GM19372 (cell line): Measurements from ENCODE around the gene TPRG1.

Experiments
- ATAC-seq: cut with Tn5 transposase; IDR thresholded peaks from one replicate; pipeline ENCODE4 v1.9.1; 2021; ENCODE audit warnings: mild to moderate bottlenecking, low read depth, moderate library complexity; ENCODE audit not compliant: unreplicated experiment

Gene TPRG1

DNA sequence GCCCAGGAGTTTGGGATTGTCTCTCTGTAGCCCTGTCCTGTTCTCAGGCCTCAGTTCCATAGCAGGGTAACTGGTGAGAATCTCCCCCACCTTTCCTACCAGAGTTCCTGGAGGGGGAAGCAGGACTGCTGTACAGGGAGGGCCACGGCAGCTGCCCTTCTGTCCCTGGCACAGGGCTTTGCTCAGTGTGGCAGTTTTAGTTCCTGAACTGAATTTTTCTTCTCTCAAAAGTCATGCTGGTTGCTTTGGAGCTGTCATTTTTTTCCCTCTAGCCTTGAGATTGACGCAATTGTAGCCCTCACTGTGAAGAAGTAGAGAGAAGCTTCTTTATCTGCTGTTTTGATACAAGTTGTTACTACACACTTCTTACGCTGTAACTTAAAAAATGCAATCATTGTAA, 55.5 kb downstream of the TPRG1 start:
- no peak for ATAC-seq

DNA sequence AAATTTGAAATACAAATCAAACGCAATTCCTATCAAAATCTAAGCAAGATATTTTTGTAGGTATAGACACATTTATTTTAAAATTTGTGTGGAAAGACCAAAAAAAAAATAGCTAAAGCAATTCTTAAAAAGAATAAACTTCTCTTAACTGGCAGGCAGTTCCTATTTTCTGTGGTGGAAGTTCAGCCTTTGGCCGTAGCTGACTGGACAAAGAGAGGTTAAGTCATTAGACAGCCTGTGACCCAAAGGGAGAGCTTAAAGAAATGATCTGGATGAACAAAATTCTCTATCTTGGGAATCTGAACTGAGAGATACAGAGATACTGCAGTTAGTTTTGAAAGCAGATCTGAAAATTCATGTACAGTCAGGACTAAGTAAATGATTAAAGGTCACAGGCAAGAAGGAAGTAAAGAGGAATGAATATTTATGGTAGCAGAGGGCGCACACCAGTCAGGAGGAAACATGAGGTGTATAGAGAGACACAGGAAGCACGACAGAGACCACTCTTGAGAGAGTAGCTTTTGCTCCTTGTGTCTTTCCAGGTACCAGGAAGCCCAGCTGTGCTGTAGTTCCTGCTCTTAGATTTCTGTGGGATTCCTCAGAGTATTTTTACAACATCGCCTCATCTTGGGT, 57.5 kb downstream of the TPRG1 start:
- ATAC-seq, result peak; percentile 66

DNA sequence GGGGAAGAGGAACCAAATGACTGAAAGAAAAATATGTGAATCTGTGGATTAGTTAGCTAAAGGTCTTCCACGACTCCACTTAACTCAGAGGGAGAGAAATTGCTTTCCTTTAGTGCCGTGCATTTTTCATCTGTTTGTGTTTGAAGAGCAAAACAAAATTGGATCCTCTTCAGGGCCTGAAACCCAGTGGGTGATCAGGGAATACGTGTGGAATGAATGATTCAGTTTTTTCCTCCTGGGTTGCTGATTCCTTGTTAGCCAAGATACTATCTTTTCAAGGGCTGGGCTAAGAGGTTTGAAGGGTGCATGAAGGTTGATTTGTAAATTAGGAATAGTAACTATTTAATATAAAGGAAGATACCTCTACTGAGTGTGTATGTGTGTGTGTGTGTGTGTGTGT, 61.0 kb downstream of the TPRG1 start:
- ATAC-seq, result no peak

DNA sequence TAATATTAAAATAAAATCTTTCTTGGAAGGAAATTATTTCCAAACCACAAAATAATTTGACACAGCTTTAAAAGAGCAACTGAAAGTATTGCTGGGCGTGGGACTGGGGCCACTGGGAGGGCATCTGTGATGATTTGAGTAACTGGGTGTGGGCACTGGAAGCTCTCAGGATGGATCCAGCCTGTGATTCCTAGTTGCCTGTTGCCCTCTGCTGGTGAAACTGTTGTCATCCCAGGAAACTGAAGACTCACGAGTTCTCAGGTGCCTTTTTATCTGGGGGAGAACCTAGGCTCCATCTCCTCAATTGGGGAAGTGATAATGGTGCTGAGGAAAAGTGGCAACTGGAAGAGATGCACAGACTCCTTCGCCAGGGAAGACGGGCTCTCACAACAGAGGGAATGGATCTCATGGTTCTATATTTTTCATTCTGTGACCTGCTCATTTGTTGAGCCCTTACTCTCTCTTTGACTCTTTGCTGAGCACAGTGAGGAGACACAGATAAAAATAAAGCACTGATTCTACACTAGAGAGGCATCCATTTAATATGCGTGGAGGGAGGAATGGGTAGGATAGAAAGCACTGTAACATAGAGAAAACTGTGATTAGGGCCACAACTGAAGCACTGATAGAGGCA, 61.6 kb downstream of the TPRG1 start:
- ATAC-seq, result no peak

DNA sequence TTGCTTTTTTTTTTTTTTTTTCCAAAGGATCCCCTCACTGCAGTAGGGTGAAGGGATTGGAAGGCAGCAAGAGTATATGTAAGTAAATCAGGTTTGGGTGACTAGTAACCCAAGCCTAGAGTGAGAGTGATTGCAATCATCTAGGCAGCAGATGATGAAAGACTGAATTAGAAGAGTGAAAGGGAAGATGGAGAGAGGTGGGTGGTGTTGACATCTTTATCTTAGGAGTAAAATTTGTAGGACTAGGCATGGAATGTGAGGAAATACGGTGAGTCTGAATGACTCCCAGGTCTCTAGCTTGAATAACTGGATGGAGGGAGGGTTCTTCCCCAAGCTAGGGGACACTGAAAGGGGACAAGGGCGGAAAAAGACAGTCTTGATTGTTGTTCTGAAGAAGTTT, 63.4 kb downstream of the TPRG1 start:
- no peak for ATAC-seq

DNA sequence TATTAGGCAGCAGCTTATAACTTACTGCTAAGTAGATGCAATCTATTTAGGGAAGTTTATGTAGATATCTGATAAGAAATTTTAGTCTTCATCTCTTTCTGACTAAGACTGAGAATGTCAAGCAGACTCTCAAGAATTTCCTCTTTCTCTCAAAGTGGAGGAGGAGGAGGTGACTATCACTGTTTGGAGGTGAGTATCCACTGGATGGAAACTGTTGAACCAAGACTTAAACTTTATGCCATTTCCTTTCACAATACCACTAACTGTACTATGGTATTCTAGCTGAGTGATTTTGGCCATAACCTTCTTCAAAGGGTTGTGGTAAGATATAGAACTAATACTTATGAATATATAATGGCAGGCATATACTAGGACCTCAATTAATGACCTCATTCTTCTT, 64.6 kb downstream of the TPRG1 start:
- peak; percentile 59 for ATAC-seq

DNA sequence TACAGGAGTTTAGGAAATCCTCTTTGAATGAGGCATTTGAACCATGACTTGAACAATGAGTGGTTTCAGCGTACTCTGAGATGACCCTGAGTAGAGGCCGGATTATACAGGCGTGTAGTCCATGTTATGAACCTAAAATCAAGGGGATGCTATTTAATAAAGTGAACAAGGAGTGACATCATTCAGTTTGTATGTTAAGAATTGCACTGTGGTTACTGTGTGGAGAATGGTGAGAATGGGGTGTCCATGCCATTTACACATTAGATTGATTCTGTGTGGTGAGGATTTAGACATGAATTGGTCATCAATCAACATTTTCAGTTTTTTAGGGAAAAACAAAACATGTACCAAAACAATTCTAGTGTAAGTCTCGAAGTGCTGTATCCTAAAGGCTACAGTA, 65.8 kb downstream of the TPRG1 start:
- ATAC-seq, result no peak

DNA sequence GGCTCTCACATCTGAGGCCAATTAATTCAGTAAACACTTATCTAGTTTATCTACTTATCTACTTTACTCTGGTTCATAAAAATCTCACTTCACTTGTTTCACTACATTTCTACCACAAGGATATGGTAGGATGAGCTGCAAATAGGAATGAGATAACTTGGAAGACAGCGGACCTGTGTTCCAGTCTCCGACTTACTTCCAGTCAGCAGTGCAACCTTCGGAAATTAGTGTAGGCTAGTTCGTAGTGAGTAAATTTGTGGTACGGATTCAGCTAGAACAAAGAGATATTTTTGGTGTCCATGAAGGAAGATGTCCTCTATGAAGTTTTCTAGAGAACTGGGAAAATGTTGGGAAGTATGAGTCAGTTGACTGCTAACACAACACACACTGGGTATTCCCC, 66.3 kb downstream of the TPRG1 start:
- no peak for ATAC-seq

DNA sequence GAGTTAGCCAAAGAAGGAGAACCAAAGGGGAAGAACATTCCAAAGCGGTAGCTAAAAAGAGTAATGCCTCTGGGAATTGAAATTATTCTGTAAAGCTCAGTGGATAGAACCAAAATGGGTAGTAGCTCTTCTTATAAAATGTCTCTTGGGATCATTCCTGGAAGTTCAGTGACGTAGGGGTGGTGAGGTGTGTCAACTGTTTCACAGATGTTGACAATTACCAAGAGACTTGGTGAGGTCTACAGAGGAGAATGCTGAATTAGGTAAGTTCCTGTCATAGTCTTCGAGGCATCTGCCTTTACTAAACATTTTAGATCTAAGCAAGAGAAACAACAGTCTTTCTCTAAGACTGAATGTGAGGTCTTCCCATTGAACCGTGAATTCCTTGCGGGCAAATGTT, 67.8 kb downstream of the TPRG1 start:
- no peak for ATAC-seq

DNA sequence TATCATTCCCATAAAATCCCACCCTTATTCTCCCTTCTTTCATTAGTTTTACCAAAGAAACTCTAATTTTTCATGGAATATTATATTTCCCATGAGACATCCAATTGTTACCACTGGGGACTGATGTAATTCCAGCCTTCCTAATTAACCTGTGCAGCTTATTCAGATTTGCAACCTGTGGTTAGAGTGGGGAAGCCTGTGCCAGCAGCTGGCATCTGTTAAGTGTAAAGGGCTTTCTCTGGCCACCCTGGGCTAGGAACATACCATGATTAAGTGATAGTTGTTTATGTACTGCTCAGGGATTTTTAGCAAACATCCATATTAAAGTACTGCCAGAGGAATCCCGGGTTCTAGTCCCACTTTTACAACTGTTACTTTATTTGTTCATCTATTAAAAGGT, 78.2 kb downstream of the TPRG1 start:
- no peak for ATAC-seq

DNA sequence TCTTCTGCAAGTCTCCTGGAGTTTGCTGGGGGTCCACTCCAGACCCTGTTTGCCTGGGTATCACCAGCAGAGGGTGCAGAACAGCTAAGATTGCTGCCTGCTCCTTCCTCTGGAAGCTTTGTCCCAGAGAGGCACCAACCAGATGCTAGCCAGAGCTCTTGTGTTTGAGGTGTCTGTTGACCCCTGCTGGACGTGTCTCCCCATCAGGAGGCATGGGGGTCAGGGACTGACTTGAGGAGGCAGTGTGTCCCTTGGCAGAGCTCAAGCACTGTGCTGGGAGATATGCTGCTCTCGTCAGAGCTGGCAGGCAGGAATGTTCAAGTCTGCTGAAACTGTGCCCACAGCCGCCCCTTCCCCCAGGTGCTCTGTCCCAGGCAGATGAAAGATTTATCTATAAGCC, 86.5 kb downstream of the TPRG1 start:
- ATAC-seq, result no peak

DNA sequence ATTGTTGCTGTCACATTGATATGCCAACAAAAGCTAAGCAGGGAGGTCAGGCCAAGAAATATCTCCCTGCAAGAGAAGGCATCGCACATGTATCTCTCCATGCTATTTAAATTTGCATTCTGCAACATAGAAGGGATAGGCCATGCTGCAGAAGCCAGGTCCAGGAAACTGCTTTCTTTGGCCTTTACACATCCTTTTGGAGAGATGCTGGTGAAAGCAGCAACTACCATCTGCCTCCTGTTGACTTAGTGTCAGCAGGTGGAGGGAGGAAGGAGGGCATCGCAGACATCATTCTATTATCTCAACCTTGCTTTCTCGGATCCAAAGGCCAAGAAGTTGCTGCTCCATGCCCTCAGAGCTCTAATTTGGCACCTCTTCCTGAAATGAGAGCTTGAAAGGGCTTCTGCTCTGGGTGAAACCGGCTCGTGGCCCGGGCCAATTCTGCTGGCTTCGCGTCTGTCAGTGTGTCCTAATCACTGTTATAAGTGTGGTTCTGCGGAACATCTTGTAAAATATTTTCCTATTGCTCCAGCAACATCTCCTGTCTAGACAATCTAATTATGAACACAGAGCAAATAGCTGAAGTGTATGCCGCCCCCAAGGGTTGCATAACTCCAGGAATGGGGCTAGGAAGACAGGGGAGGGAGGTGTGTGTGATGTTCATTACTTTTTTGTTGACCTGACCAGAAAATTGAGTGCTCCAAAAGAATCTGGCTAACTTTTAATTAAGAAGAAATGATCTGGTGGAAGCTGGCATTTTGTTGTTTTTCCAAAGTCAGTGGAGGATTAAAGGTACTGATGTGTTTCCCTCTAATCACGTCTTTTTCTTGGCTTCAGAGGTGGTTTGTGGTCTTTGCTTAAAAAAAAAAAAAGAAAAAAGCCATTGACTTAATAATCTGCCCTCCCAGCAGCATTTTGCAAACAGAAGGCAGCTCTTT, 89.1 kb downstream of the TPRG1 start:
- ATAC-seq, result no peak

DNA sequence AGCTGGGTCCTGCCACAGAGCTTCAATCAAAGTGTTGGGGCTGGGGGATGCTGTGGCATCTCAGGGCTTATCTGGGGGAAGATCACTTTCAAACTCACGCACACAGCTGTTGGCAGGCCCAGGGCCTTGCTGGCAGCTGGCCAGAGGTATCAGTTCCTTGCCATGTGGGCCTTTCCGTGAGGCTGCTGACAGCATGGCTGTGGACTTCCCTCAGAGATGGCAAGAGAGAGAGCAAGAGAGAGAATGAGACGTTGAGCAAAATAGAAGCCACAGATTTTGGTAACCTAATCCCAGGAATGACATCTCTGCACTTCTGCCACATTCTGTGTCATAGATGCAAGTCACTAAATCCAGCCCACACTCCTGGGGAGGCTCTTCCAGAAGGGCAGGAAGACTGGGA, 91.0 kb downstream of the TPRG1 start:
- ATAC-seq, result no peak

DNA sequence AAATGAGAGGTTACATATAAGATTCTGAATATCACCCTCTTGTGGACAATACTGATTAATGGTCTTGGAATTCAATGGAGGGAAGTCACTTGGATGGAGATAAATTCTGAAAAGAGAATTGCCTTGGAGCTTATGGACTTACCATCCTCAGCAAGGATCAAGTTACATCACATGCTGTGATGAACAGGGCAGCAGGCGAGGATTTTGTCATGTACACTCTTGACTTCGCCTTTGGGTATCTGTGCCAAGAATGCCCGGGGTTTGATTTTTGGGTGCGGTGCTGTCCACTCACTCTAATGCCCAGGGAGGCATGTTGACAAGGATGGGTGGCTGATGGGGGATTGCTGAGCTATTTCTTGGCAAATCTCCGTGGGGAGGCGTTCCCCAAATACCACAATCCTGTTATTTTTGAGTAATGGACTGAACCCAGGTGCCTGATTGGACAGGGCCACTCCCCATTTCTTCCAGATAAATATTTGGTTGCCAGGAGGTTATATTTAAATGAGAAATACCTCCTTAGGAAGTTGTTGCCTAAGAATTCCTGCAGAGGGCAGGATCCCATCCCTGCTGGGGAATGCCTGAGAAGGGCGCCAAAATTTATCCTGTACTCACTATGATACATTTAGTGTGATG, 96.3 kb downstream of the TPRG1 start:
- ATAC-seq, result no peak

DNA sequence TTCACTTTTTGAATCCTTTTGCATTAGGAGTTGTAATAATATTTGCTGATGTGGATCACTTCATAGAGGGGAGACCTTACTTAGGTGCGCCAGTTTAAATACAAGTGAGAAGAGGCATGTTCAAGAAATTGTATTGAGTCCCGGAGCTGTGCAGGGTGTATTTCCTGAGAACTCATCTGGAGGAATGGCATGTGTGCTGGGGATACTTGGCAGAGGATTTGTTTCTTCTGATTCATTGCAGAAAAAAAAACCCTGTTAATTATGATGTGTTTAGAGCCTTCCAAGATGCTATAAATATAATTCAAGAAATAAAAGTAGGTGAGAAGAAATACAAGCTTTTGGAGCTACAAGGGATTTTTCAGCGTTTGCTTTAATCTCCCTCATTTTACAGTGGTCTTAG, 97.6 kb downstream of the TPRG1 start:
- ATAC-seq, result no peak

DNA sequence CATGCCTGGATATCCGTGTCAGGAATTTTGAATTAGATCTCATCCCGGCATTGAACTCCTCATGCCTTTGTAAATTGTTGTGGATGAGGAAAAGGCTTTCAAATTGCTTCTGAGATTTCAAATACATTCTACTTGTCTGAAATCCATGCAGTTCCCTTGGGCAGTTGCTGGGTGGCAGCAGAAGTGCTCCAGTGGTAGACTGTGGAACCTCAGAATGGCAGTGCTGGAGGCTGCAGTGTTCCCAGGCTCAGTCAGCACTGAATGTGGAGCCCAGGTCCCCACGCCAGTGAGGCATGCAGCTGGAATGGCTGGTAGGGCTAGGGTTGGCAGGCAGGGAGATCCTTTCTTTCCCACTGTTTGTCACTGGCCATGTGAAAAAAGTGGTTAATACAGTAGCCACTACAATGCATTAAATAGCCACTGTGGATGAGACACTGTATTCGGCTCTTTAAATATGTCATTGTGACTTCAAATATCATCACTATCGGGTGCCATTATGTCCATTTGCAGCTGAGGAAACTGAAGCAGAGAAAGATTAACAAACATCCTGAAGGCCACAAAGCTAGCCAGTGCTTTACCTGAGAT, 98.6 kb downstream of the TPRG1 start:
- peak; percentile 69 for ATAC-seq

DNA sequence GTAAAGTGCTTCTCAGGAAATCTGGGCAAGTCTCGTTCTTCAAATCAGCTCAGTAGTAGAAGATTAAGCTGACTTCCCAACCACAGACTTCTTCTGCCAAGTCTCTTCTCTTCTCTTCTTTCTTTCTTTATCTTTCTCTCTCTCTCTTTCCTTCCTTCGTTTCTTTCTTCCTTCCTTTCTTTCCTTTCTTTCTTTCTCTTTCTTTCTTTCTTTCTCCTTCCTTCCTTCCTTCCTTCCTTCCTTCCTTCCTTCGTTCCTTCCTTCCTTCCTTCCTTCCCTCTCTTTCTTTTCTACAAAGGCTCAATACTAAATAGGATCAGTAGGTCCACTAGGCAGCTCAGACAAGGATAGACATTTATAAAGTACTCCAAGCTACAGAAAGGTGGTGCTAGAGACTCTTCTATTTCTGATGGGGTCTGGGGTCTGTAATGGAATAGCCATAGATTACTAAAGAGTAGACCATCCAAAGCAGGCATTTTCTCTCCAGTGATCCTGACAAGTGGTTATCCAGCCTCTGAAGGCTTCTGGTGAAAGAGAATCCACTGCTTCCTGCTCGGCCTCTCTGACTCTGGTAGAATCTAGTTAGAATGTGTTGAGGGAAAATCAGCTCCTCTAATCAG, 100.8 kb downstream of the TPRG1 start:
- no peak for ATAC-seq

DNA sequence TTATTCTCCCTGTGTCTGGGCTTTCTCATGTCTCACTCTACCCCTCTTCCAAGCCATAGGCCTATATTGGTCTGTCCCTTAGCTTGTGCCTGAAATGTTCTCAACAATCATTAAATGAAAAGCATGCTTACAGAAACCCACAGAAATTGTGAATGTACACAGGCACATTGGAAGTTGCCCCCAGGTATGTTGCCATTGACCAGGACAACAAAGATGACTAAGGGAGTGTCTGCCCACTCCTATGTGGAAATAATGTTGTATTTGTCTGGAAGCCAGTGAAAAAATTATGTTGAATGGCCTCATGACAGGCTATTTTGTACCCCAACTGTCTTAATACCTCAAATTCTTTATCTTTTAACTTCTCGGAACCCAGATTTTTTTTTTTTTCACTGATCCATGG, 102.0 kb downstream of the TPRG1 start:
- no peak for ATAC-seq

DNA sequence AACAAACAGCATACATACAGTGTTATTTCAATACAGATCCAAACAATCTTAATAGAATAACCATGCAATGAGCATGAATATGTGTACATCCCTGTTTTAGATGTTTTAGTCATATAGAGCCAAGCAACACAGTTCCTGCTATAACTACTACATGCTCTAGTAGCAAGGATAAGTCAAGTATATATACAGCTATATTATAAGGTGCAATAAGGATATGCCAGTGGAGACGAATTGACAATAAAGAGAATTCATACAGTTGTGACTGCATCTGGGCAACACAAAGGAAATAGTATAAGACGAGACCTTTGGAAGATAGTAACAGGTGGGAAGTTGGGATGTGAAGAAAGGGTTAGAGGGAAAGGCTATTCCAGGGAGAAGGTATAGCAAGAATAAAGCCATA, 103.4 kb downstream of the TPRG1 start:
- no peak for ATAC-seq

DNA sequence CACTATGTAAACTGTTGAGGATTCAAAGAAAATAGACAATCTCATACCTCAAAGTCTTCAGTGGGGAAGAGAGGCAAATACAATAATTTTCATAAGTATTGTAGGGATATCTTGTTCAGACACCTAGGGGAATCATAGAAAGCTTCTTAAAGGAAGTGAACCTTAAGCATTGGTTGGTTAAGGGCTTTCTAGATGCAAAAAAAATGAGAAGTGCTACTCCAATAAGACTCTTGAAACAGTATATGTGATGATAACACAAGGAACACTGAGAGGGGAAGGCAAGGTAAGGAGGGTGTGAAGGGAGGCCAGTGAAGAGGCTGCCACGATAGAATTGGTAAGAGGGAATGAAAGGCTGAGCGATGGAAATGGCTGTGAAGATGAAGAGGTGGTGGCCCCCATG, 104.1 kb downstream of the TPRG1 start:
- ATAC-seq, result no peak
